Activated naive CD4-positive, alpha-beta T cell treated with anti-CD3 and anti-CD28 coated beads for 36 hours (primary cell): ENCODE results near the gene PPP1R12B. TPM values are rescaled to one million over a fixed set of nuclear protein-coding genes. Genes with fewer than 3 reads are reported as not detected.
"Not testable (repeated sequence)": the region's sequence is repeated elsewhere in the genome, so short reads cannot be mapped to it uniquely, and the experiment has no call there.

Experiments
- CTCF ChIA-PET: fragments of 350-600 bp; sonication (Branson Sonifier 250); formaldehyde crosslinking; loops from one replicate; lab custom pipeline; 2021; ENCODE audit warnings: antibody characterized with exemption; lab: Charles Lee
- DNase-seq: peaks from one replicate; pipeline ENCODE4 v3.0.0-alpha.2; 2020
- H3K27ac Mint-ChIP-seq: one replicate; pipeline ENCODE4 v1.8.0; 2021; ENCODE audit warnings: mild to moderate bottlenecking, mixed read lengths
- H3K27me3 Mint-ChIP-seq: one replicate; pipeline ENCODE4 v1.8.0; 2021; ENCODE audit warnings: low read depth, mixed read lengths
- H3K36me3 Mint-ChIP-seq: one replicate; pipeline ENCODE4 v1.8.0; 2021; ENCODE audit warnings: low read depth, mixed read lengths
- H3K4me1 Mint-ChIP-seq: one replicate; pipeline ENCODE4 v1.8.0; 2021; ENCODE audit warnings: low read depth, mixed read lengths
- H3K4me3 Mint-ChIP-seq: one replicate; pipeline ENCODE4 v1.8.0; 2021; ENCODE audit warnings: mild to moderate bottlenecking, moderate library complexity, mixed read lengths
- H3K9me3 Mint-ChIP-seq: one replicate; pipeline ENCODE4 v1.8.0; 2021; ENCODE audit warnings: mixed read lengths
- intact Hi-C: fragments of 100-400 bp; cut with micrococcal nuclease; formaldehyde crosslinking; loops from one replicate; pipeline ENCODE4 v1.15.1; 2023
- total RNA-seq, 2 experiments: library from RNA; stranded (reverse); gene quantifications; one replicate each; pipeline ENCODE4 v1.2.3, GENCODE V29; 2021

PPP1R12B gene
- total RNA-seq, 2 experiments from 2014 or later: 11.0 to 12.4 TPM

DNA sequence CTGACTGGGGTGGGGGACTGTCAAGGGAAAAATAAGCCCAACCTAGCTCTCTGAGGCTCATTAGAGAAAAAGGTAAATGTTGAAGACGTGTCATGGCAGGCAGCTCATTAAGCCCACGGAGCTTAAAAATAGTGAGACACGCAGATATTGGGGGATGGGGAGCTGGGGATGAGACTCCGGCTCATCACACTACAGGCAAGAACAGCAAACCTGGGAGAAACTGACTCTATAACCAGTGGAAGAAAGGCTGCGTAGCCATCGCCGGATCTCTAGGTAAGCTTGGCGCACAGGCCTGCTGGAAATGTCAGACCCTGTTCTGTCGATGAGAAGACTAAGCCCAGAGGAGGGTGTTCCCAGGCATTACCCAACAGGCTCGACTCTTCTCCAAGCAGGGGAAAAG lies 283.7 kb downstream of the PPP1R12B start:
- CTCF ChIA-PET: interaction anchor here (0.5 to 2.4 kb wide), 2 partner anchors 87 to 506 kb away, joined by 4 to 8 read pairs; no protein-coding TSS in a partner anchor
- no peak for DNase-seq
- H3K27ac Mint-ChIP-seq: no peak overlapping the region
- no peaks in the 10 kb centered on the region for H3K36me3 Mint-ChIP-seq
- H3K9me3 Mint-ChIP-seq: no peaks in the 10 kb centered on the region
- H3K4me3 Mint-ChIP-seq: no peak overlapping the region
- intact Hi-C loops: no loop called here
- peaks cover 11% of the 10 kb centered on the region for H3K27me3 Mint-ChIP-seq
- H3K4me1 Mint-ChIP-seq: peaks cover 34% of the 10 kb centered on the region

- H3K4me3 Mint-ChIP-seq, H3K27ac Mint-ChIP-seq, H3K4me1 Mint-ChIP-seq, DNase-seq, intact Hi-C loops, H3K9me3 Mint-ChIP-seq, H3K36me3 Mint-ChIP-seq: not testable (repeated sequence)
- CTCF ChIA-PET: interaction anchor here (0.9 kb wide), 1 partner anchor 49 kb away, joined by 3 read pairs; no protein-coding TSS in a partner anchor
- H3K27me3 Mint-ChIP-seq: peaks cover 23% of the 10 kb centered on the region
Measured at GRCh38 chr1:202636171-202636570, 287.7 kb downstream of the PPP1R12B start.

GRCh38 chr1:202637321-202638018 lies 289.0 kb downstream of the PPP1R12B start:
- DNase-seq, H3K27ac Mint-ChIP-seq, CTCF ChIA-PET, H3K36me3 Mint-ChIP-seq, intact Hi-C loops, H3K4me3 Mint-ChIP-seq, H3K4me1 Mint-ChIP-seq, H3K9me3 Mint-ChIP-seq: not testable (repeated sequence)
- H3K27me3 Mint-ChIP-seq: peaks cover 33% of the 10 kb centered on the region

- no peak for DNase-seq
- Mint-ChIP-seq H3K27ac (no peak overlapping the region), H3K27me3 (peaks cover 39% of the 10 kb centered on the region), H3K4me3 (no peak overlapping the region), H3K9me3 (no peaks in the 10 kb centered on the region), H3K4me1 (peaks cover 10% of the 10 kb centered on the region), H3K36me3 (no peaks in the 10 kb centered on the region)
- intact Hi-C loops: no loop called here
- CTCF ChIA-PET: interaction anchor here (0.6 kb wide), 1 partner anchor 218 kb away, joined by 4 read pairs; no protein-coding TSS in a partner anchor
Measured at GRCh38 chr1:202638019-202638700, 289.7 kb downstream of the PPP1R12B start.

GRCh38 chr1:202638701-202639305 lies 290.3 kb downstream of the PPP1R12B start:
- DNase-seq, H3K4me3 Mint-ChIP-seq, H3K27ac Mint-ChIP-seq, H3K36me3 Mint-ChIP-seq, CTCF ChIA-PET, H3K9me3 Mint-ChIP-seq, intact Hi-C loops: not testable (repeated sequence)
- Mint-ChIP-seq H3K27me3 (peaks cover 43% of the 10 kb centered on the region), H3K4me1 (peaks cover 14% of the 10 kb centered on the region)

DNA sequence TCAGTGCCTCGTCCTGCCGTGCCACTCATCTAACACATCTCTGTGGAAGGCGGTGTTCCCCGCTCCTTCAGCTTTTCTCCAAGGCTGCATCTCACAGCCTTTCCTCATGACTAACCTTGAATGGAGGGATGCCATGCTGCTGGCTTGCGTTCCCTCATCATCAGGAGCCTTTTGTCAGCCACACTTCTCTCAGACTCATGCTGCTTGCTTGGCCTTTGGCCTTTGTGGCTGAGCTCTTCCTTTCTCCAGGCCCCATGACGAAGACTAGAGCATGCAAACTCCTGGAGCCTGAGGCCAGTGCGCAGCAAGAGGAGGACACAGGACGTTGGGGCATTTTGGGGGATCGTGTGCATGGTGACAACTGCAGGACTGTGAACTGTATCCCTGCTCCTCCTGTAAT lies 291.0 kb downstream of the PPP1R12B start:
- Mint-ChIP-seq H3K36me3 (no peaks in the 10 kb centered on the region), H3K4me3 (no peak overlapping the region), H3K27me3 (peaks cover 50% of the 10 kb centered on the region), H3K4me1 (peaks cover 20% of the 10 kb centered on the region), H3K27ac (no peak overlapping the region), H3K9me3 (no peaks in the 10 kb centered on the region)
- no peak for DNase-seq
- intact Hi-C loops: no loop called here
- CTCF ChIA-PET: no interaction called here

DNA sequence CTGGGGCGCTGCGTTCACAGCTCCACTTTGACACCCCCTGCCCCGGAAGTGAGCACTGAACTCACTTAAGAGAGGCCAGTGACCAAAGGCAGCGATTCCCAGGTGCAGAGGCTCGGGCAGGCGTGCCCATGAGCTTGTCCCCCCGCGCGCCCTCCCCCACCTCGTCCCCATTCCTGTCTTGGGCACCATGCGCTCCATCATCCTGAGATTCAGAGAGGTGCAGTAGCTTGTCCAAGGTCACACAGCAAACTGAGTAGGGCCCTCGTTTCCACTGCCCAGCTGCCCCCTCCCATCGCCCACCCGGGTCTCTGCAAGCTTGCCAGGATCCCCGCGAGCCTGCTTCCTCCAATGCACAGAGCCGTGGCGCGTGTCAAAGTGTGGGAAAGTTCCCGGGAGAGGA lies 293.7 kb downstream of the PPP1R12B start:
- no peak for DNase-seq
- Mint-ChIP-seq H3K9me3 (no peaks in the 10 kb centered on the region), H3K36me3 (no peaks in the 10 kb centered on the region), H3K27ac (no peak overlapping the region), H3K4me1 (peaks cover 21% of the 10 kb centered on the region), H3K27me3 (peaks cover 62% of the 10 kb centered on the region), H3K4me3 (no peak overlapping the region)
- CTCF ChIA-PET: interaction anchor here (0.5 to 0.7 kb wide), 2 partner anchors 64 to 77 kb away, joined by 3 read pairs; no protein-coding TSS in a partner anchor
- intact Hi-C loops: no loop called here

Other genes with a start within 250 kb of the PPP1R12B start
- gene GPR37L1, start 225.8 kb upstream of the PPP1R12B start, total RNA-seq: not detected
- 10 to 100 TPM; 28.1 to 30.6 TPM for gene ARL8A, start 204.0 kb upstream of the PPP1R12B start, total RNA-seq
- gene PTPN7, start 188.1 kb upstream of the PPP1R12B start, total RNA-seq: 100 to 1,000 TPM; 112 to 119 TPM
- under 1 TPM; 0.19 to 0.22 TPM for gene LGR6, start 154.9 kb upstream of the PPP1R12B start, total RNA-seq
- gene UBE2T, start 6.8 kb upstream of the PPP1R12B start, total RNA-seq: 100 to 1,000 TPM; 127 to 146 TPM